Subcutaneous abdominal adipose tissue (tissue), 5 donors: ENCODE data around the gene OST4.

Experiments used
- H3K27ac ChIP-seq: one replicate; pipeline ENCODE4 v1.7.0; 2013; ENCODE audit warnings: low read depth, mild to moderate bottlenecking, inconsistent platforms, low read length, moderate library complexity
- H3K27me3 ChIP-seq, 5 donors: one replicate each; pipeline ENCODE4 v1.7.0; 2013; ENCODE audit warnings: low read length in 5 of 5, inconsistent platforms in 1 of 5; ENCODE audit not compliant: control insufficient read depth in 5 of 5, insufficient read depth in 4 of 5
- H3K36me3 ChIP-seq, 5 donors: one replicate each; pipeline ENCODE4 v1.7.0; 2013; ENCODE audit warnings: low read length in 5 of 5; ENCODE audit not compliant: control insufficient read depth in 5 of 5, insufficient read depth in 5 of 5
- H3K4me1 ChIP-seq, 5 donors: one replicate each; pipeline ENCODE4 v1.7.0; 2013; ENCODE audit warnings: low read length in 5 of 5, mild to moderate bottlenecking in 3 of 5, moderate library complexity in 1 of 5; ENCODE audit not compliant: control insufficient read depth in 5 of 5, insufficient read depth in 5 of 5
- H3K4me3 ChIP-seq, 5 donors: one replicate each; pipeline ENCODE4 v1.7.0; 2013; ENCODE audit warnings: low read length in 5 of 5, low read depth in 1 of 5
- H3K9ac ChIP-seq, 5 donors: one replicate each; pipeline ENCODE4 v1.7.0; 2013; ENCODE audit warnings: low read length in 5 of 5, mild to moderate bottlenecking in 4 of 5, moderate library complexity in 3 of 5
- H3K9me3 ChIP-seq, 5 donors: one replicate each; pipeline ENCODE4 v1.7.0; 2013; ENCODE audit warnings: low read length in 5 of 5; ENCODE audit not compliant: control insufficient read depth in 5 of 5
- donor health status: healthy.
- donor health status: healthy.
- donor health status: healthy.
- donor health status: healthy.
- donor health status: healthy.

OST4 gene

GRCh38 chr2:27085673-27086089, 14.2 kb upstream of the OST4 start:
- H3K4me1 ChIP-seq = peaks cover 2 to 42% (median 37%) of the 10 kb centered on the region in 5 donors
- H3K4me3 ChIP-seq = peak overlapping the region in 4 of 5 donors; percentile 70 to 83 (median 74)
- H3K9me3 ChIP-seq = no peaks in the 10 kb centered on the region
- no peaks in the 10 kb centered on the region for H3K27me3 ChIP-seq
- H3K9ac ChIP-seq = peak overlapping the region in 4 of 5 donors; percentile 72 to 84 (median 78)
- peak overlapping the region; percentile 79 for H3K27ac ChIP-seq
- H3K36me3 ChIP-seq = no peaks in the 10 kb centered on the region

- H3K27ac ChIP-seq = peak overlapping the region; percentile 79
- peaks cover 2 to 48% (median 42%) of the 10 kb centered on the region in 5 donors for H3K4me1 ChIP-seq
- H3K4me3 ChIP-seq = peak overlapping the region in 4 of 5 donors; percentile 70 to 83 (median 74)
- H3K9ac ChIP-seq = peak overlapping the region in 4 of 5 donors; percentile 72 to 84 (median 78)
- H3K27me3 ChIP-seq = no peaks in the 10 kb centered on the region
- H3K9me3 ChIP-seq = no peaks in the 10 kb centered on the region
- no peaks in the 10 kb centered on the region for H3K36me3 ChIP-seq
These were observed 13.7 kb upstream of the OST4 start for GRCh38 chr2:27085062-27085672.

GRCh38 chr2:27084297-27085061, 13.0 kb upstream of the OST4 start:
- Histone ChIP-seq H3K27ac (no peak overlapping the region), H3K9ac (no peak overlapping the region), H3K36me3 (no peaks in the 10 kb centered on the region), H3K4me1 (peaks cover 2 to 54% (median 49%) of the 10 kb centered on the region in 5 donors), H3K4me3 (no peak overlapping the region), H3K9me3 (no peaks in the 10 kb centered on the region), H3K27me3 (no peaks in the 10 kb centered on the region)

- Histone ChIP-seq H3K27me3 (no peaks in the 10 kb centered on the region), H3K9ac (no peak overlapping the region), H3K4me3 (no peak overlapping the region), H3K9me3 (no peaks in the 10 kb centered on the region), H3K27ac (no peak overlapping the region), H3K36me3 (no peaks in the 10 kb centered on the region), H3K4me1 (peaks cover 2 to 63% (median 57%) of the 10 kb centered on the region in 5 donors)
These were observed 12.2 kb upstream of the OST4 start for GRCh38 chr2:27083410-27084296.

GRCh38 chr2:27082773-27083409, 11.4 kb upstream of the OST4 start:
- no peak overlapping the region for H3K9ac ChIP-seq
- no peak overlapping the region for H3K27ac ChIP-seq

GRCh38 chr2:27081984-27082772, 10.7 kb upstream of the OST4 start:
- H3K4me1 ChIP-seq = peaks cover 2 to 69% (median 60%) of the 10 kb centered on the region in 5 donors
- no peaks in the 10 kb centered on the region for H3K36me3 ChIP-seq
- no peak overlapping the region for H3K4me3 ChIP-seq
- H3K9ac ChIP-seq = no peak overlapping the region
- H3K27me3 ChIP-seq = no peaks in the 10 kb centered on the region
- H3K9me3 ChIP-seq = no peaks in the 10 kb centered on the region
- no peak overlapping the region for H3K27ac ChIP-seq

More at GRCh38 chr2:27082773-27083409, 11.4 kb upstream of the OST4 start:
- Histone ChIP-seq H3K36me3 (no peaks in the 10 kb centered on the region), H3K9me3 (no peaks in the 10 kb centered on the region), H3K4me3 (no peak overlapping the region), H3K27me3 (no peaks in the 10 kb centered on the region), H3K4me1 (peaks cover 2 to 70% (median 63%) of the 10 kb centered on the region in 5 donors)

GRCh38 chr2:27080603-27080936, 9.1 kb upstream of the OST4 start:
- no peaks in the 10 kb centered on the region for H3K9me3 ChIP-seq
- peak overlapping the region in 1 of 5 donors; percentile 9 for H3K9ac ChIP-seq
- H3K27me3 ChIP-seq = no peaks in the 10 kb centered on the region
- H3K36me3 ChIP-seq = no peaks in the 10 kb centered on the region
- H3K4me3 ChIP-seq = no peak overlapping the region
- H3K27ac ChIP-seq = peak overlapping the region; percentile 76
- peaks cover 2 to 63% (median 51%) of the 10 kb centered on the region in 5 donors for H3K4me1 ChIP-seq

GRCh38 chr2:27080140-27080469, 8.7 kb upstream of the OST4 start:
- Histone ChIP-seq H3K4me1 (peaks cover 0 to 63% (median 46%) of the 10 kb centered on the region in 5 donors), H3K36me3 (no peaks in the 10 kb centered on the region), H3K27ac (peak overlapping the region; percentile 76), H3K9ac (peak overlapping the region in 3 of 5 donors; percentile 16 to 78 (median 66)), H3K9me3 (no peaks in the 10 kb centered on the region), H3K27me3 (no peaks in the 10 kb centered on the region), H3K4me3 (peak overlapping the region in 4 of 5 donors; percentile 43 to 68 (median 65))
